GM21381 (cell line): ENCODE measurements around the gene CREBBP.

Experiments
- ATAC-seq: cut with Tn5 transposase; IDR thresholded peaks from one replicate; pipeline ENCODE4 v1.9.1; 2021; ENCODE audit warnings: mild to moderate bottlenecking, moderate library complexity; ENCODE audit not compliant: unreplicated experiment

CREBBP gene

GRCh38 chr16:3825103-3825502 lies 55.4 kb downstream of the CREBBP start:
- ATAC-seq = no peak

GRCh38 chr16:3824121-3824795 lies 56.3 kb downstream of the CREBBP start:
- ATAC-seq = no peak

GRCh38 chr16:3823427-3823826 lies 57.1 kb downstream of the CREBBP start:
- ATAC-seq = no peak

- no peak for ATAC-seq
These were observed 58.0 kb downstream of the CREBBP start for GRCh38 chr16:3822366-3823045.

GRCh38 chr16:3821184-3821583 lies 59.3 kb downstream of the CREBBP start:
- no peak for ATAC-seq

- ATAC-seq = no peak
These were observed 60.5 kb downstream of the CREBBP start for GRCh38 chr16:3819746-3820724.

- no peak for ATAC-seq
These were observed 61.4 kb downstream of the CREBBP start for GRCh38 chr16:3819175-3819527.

GRCh38 chr16:3816326-3816725 lies 64.2 kb downstream of the CREBBP start:
- ATAC-seq = no peak

GRCh38 chr16:3814755-3815154 lies 65.8 kb downstream of the CREBBP start:
- no peak for ATAC-seq

GRCh38 chr16:3812469-3813172 lies 67.9 kb downstream of the CREBBP start:
- no peak for ATAC-seq

- no peak for ATAC-seq
These were observed 69.7 kb downstream of the CREBBP start for GRCh38 chr16:3810818-3811217.

GRCh38 chr16:3810198-3810664 lies 70.3 kb downstream of the CREBBP start:
- ATAC-seq = no peak

GRCh38 chr16:3808308-3809063 lies 72.0 kb downstream of the CREBBP start:
- no peak for ATAC-seq

- no peak for ATAC-seq
These were observed 72.9 kb downstream of the CREBBP start for GRCh38 chr16:3807425-3808123.

- ATAC-seq = no peak
These were observed 76.0 kb downstream of the CREBBP start for GRCh38 chr16:3804426-3805016.

- no peak for ATAC-seq
These were observed 79.8 kb downstream of the CREBBP start for GRCh38 chr16:3800477-3801270.

- ATAC-seq = no peak
These were observed 80.5 kb downstream of the CREBBP start for GRCh38 chr16:3800019-3800418.

GRCh38 chr16:3799354-3799753 lies 81.2 kb downstream of the CREBBP start:
- no peak for ATAC-seq
